SH-SY5Y (cell line): ENCODE results near the gene UNC79.

Experiments used
- GATA2 ChIP-seq: IDR thresholded peaks from 2 replicates; pipeline ENCODE4 v1.6.1; 2011; ENCODE audit warnings: mild to moderate bottlenecking, low read depth, low read length
- GATA3 ChIP-seq: IDR thresholded peaks from 2 replicates; pipeline ENCODE4 v1.6.1; 2011; ENCODE audit warnings: low read depth, mild to moderate bottlenecking, low read length, moderate library complexity

- TF ChIP-seq GATA3 (no peak), GATA2 (no peak)
Observed at GRCh38 chr14:93426750-93427149, 4.0 kb upstream of the UNC79 start.
